ENCODE data around the gene ASTN2.

ASTN2 gene

GRCh38 chr9:116491219-116491618 is 923.6 kb downstream of the ASTN2 start:
- no peak for DNase-seq

- no peak for DNase-seq
These were observed 924.5 kb downstream of the ASTN2 start for GRCh38 chr9:116490321-116490720.

- DNase-seq: no peak
These were observed 926.5 kb downstream of the ASTN2 start for GRCh38 chr9:116488373-116488772.

GRCh38 chr9:116484492-116485061 is 930.3 kb downstream of the ASTN2 start:
- no peak for DNase-seq

GRCh38 chr9:116483622-116484491 is 931.0 kb downstream of the ASTN2 start:
- no peak for DNase-seq

GRCh38 chr9:116482740-116483139 is 932.1 kb downstream of the ASTN2 start:
- no peak for DNase-seq

GRCh38 chr9:116480700-116481099 is 934.2 kb downstream of the ASTN2 start:
- no peak for DNase-seq

- no peak for DNase-seq
These were observed 934.9 kb downstream of the ASTN2 start for GRCh38 chr9:116479967-116480366.

- no peak for DNase-seq
These were observed 935.8 kb downstream of the ASTN2 start for GRCh38 chr9:116479056-116479544.

GRCh38 chr9:116477584-116478141 is 937.2 kb downstream of the ASTN2 start:
- DNase-seq: no peak

GRCh38 chr9:116476935-116477381 is 937.9 kb downstream of the ASTN2 start:
- DNase-seq: no peak

GRCh38 chr9:116476002-116476401 is 938.9 kb downstream of the ASTN2 start:
- no peak for DNase-seq

GRCh38 chr9:116475201-116475600 is 939.7 kb downstream of the ASTN2 start:
- DNase-seq: no peak

- DNase-seq: no peak
These were observed 942.8 kb downstream of the ASTN2 start for GRCh38 chr9:116471944-116472506.

GRCh38 chr9:116471093-116471906 is 943.6 kb downstream of the ASTN2 start:
- no peak for DNase-seq

- DNase-seq: no peak
These were observed 945.9 kb downstream of the ASTN2 start for GRCh38 chr9:116468793-116469527.

GRCh38 chr9:116468369-116468768 is 946.5 kb downstream of the ASTN2 start:
- no peak for DNase-seq

GRCh38 chr9:116467740-116468351 is 947.0 kb downstream of the ASTN2 start:
- no peak for DNase-seq

- DNase-seq: no peak
These were observed 948.3 kb downstream of the ASTN2 start for GRCh38 chr9:116466271-116467235.

- DNase-seq: no peak
These were observed 949.1 kb downstream of the ASTN2 start for GRCh38 chr9:116465576-116466270.
